Middle frontal gyrus (tissue), 1 donor: ENCODE measurements around the gene THUMPD1.
"Not testable (repeated sequence)": the region's sequence is repeated elsewhere in the genome, so short reads cannot be mapped to it uniquely, and the experiment has no call there.

ENCODE experiments used
- DNase-seq: peaks from one replicate; pipeline ENCODE4 v3.0.0-alpha.2; 2015; ENCODE audit warnings: low spot score; ENCODE audit errors: extremely low spot score

Gene THUMPD1

GRCh38 chr16:20741554-20742285, at the start of gene THUMPD1:
Gene THUMPD1 (minus strand): TSS chr16:20741818. CDS start chr16:20741739, 79 bp downstream.
- DNase-seq: peak; percentile 92

GRCh38 chr16:20789130-20789529, 47.5 kb upstream of the THUMPD1 start:
- no peak for DNase-seq

DNA sequence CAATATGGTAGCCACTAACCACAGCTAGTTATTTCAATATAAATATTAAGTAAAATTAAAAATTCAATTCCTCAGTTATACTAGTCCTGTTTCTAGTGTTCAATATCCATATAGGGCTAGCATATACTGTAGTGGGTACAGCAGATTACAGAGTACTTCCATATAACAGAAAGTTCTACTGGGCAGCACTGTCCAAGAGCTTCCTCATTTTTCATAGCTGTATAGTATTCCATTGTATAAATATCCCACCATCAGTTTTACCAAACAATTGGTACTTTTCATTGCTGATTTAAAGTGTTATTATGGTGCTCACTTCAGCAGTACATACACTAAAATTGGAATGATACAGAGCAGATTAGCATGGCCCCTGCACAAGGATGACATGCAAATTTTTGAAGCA, 42.6 kb upstream of the THUMPD1 start:
- DNase-seq: no peak

DNA sequence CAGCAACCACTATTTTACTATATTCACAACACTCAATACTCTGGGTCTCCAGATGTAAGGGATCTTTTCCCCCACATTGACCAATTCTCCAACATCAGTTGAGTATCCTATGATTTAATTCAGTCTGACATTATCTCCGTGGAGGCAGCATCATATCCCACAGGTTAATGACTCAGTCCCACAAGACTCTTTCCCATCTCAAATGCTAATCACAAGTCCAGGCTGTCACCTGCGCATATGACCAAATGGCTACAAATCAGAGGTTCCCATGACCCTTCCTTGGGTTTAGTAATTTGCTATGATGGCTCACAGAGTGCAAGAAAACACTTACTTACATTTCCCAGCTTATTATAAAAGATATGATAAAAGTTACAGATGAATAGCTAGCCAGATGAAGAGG, 40.9 kb upstream of the THUMPD1 start:
- DNase-seq: no peak

- no peak for DNase-seq
These were observed 40.1 kb upstream of the THUMPD1 start for GRCh38 chr16:20781697-20782096.

- no peak for DNase-seq
These were observed 33.2 kb upstream of the THUMPD1 start for GRCh38 chr16:20774703-20775362.

DNA sequence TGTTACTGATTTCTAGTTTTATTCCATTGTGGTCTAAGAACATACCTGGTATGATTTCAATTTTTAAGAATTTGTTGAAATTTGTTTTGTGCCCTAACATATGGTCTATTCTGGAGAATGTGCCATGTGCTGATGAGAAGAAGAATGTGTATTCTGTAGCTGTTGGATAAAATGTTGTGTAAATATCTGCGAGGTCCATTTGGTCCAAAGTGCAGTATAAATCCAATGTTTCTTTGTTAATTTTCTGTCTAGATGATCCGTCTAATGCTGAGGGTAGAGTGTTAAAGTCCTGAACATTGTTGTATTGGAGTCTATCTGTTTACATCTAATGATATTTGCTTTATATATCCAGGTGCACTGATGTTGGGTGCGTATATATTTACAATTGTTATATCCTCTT, 32.1 kb upstream of the THUMPD1 start:
- no peak for DNase-seq

DNA sequence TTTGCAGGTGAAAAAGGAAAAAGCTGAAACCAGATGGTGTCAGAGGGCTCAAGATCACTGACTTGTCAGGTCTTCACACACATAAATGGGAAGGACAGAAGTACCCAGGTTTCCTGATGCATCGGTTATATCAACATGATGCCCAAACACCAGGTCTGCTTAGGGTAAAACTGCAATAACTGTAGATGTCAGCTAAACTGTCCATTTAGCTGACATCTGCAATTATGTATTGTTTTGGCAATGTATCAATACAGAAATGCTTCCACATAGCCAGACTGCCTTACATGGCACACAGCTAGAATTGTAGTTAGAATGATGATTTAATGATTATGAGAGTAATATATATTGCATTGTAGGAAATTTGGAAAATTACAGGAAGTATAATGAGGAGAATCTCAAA, 27.2 kb upstream of the THUMPD1 start:
- DNase-seq: no peak

GRCh38 chr16:20768121-20768520, 26.5 kb upstream of the THUMPD1 start:
- no peak for DNase-seq

- DNase-seq: no peak
These were observed 26.0 kb upstream of the THUMPD1 start for GRCh38 chr16:20767577-20767976.

DNA sequence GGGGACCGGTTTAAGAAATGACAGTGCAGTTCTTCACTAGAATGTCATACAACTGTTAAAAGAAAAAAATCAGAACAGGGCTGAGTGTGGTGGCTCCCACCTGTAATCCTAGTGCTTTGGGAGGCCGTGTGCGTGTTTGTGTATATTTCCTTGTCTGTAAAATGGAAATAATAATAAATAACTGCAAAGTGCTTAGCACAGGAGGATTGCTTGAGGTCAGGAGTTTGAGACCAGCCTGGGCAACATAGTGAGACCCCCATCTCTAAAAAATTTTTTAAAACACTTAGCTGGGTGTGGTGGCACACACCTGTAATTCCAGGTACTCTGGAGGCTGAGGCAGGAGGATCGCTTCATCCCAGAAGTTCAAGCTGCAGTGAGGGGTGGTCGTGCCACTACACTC, 24.7 kb upstream of the THUMPD1 start:
- no peak for DNase-seq

DNA sequence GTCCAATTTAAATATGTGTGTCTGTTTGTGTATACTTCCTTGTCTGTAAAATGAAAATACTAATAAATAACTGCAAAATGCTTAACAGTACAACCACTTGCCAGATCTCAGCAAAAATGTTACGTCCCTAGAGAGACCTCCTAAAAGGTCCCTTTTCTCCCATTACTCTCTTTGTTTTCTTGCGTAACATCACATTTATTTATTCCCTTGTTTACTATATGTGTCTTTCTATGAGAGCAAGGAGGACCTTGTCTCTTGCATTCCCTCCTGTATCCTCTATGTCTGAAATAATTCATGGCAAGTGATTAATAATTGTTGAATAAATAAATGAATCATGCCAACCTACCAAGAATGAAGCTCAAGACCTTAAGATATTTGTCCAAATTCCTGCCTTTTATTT, 24.1 kb upstream of the THUMPD1 start:
- no peak for DNase-seq

GRCh38 chr16:20764448-20764847, 22.8 kb upstream of the THUMPD1 start:
- DNase-seq: not testable (repeated sequence)

DNA sequence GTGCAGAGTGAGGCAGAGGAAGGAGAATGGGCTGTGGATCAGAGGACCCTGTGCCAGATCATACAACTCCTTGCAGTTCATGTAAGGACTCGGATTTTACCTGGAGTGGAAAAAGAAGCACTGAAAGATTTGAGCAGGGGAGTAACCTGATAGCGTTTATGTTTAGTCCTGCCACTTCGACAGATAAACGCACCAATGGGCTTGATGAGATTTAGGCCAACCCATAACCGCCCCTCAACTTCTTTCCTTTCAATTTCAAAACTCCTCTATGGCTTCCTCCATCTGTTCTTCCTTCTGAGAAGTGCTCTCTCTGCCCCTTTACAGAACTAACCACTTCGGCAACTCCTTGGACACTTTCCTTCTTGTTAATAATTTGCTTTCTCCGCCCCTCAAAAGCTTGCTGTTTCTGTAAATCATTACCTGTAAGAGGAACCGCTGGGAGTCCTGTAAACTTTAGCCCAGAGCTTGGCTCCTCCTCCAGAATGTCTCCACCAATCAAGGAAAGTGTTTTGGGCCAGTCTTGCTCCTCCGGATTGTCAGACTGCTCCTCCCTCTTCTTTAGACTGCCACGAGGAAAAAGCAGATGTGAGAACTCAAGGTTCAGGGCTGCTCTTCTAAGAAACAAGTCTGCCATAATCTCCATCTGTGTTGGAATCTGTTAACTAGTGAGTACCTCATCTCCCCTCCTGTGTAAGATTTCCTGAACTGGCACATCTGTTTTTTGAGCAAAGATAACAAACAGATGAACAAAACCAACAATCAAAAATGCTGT, 22.0 kb upstream of the THUMPD1 start, which contains the start of gene ACSM3:
Gene ACSM3, plus strand, starts transcription at position 554 of the 772 bp plus-strand sequence. CDS start 6,021 bp downstream, outside the sequence.
- no peak for DNase-seq

DNA sequence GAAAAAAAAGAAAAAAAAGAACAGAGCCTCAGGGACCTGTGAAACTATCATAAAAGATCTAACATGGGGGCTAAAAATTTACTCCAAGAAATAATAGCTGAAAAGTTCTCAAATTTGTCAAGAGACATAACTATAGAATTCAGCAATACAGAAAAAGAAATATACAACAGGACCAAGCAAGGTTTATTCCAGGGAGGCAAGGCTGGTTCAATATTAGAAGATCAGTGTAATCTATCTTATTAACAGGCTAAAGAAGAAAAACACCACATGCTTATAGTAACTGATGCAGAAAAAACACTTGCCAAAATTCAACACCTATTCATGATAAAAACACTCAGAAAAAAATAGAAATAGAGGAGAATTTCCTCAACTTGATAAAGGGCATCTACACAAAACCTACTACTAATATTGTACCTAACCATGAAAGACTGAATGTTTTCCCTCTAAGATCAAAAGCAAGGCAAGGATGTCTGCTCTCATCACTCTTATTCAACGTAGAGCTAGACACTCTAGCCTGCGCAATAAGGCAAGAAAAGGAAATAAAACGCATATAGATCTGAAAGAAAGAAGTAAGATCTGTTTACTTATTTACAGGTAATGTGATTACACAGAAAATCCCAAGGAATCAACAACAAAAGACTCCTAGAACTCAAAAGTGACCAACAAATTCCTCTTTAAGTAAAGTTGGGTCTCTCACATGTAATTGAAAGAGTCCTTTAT, 20.9 kb upstream of the THUMPD1 start:
- DNase-seq: no peak

DNA sequence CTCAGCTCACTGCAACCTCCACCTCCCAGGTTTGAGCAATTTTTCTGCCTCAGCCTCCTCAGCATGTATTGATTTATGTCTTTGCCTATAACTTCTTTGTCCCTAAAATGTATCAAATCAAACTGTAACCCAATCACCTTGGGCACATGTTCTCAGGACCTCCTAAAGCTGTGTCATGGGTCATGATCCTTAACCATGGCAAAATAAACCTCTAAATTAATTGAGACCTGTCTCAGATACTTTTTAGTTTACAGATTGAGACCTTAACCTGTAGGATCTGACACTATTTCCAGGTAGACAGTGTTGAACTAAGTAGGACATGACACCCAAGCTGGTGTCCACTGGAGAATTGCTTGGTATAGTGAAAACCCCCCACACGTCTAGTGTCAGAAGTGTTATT, 19.6 kb upstream of the THUMPD1 start:
- no peak for DNase-seq

- DNase-seq: no peak
These were observed 18.7 kb upstream of the THUMPD1 start for GRCh38 chr16:20760346-20760745.

DNA sequence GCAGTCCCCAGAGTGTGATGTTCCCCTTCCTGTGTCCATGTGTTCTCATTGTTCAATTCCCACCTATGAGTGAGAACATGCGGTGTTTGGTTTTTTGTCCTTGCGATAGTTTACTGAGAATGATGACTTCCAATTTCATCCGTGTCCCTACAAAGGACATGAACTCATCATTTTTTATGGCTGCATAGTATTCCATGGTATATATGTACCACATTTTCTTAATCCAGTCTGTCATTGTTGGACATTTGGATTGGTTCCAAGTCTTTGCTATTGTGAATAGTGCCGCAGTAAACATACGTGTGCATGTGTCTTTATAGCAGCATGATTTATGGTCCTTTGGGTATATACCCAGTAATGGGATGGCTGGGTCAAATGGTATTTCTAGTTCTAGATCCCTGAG, 14.2 kb upstream of the THUMPD1 start:
- not testable (repeated sequence) for DNase-seq

DNA sequence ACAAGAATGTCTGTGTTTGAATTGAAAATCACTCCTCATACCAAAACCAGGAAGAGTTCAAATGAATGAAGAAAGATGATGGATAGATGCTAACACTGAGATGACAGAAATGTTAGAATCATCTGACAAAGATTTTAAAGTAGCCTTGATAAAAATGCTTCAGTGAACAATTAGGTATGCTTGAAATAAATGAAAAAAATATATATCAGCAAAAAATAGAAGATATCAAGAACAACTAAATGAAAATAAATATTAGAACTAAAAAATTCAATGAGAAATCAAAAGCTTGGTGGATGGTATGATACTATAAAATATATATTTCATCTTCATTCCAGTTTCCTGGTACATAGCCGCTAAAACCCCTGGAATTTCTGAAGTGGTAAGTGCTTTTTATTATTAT, 13.6 kb upstream of the THUMPD1 start:
- DNase-seq: no peak

- no peak for DNase-seq
These were observed 12.1 kb upstream of the THUMPD1 start for GRCh38 chr16:20753727-20754126.

GRCh38 chr16:20750558-20750957, 8.9 kb upstream of the THUMPD1 start:
- DNase-seq: no peak
